Activated naive CD8-positive, alpha-beta T cell treated with anti-CD3 and anti-CD28 coated beads for 36 hours (primary cell): ENCODE results near the gene HDGFL2. TPM values are rescaled to one million over a fixed set of nuclear protein-coding genes. Genes with fewer than 3 reads are reported as not detected.
"Not testable (repeated sequence)": the region's sequence is repeated elsewhere in the genome, so short reads cannot be mapped to it uniquely, and the experiment has no call there.

Source experiments
- DNase-seq: peaks from one replicate; pipeline ENCODE4 v3.0.0; 2021
- H3K27ac Mint-ChIP-seq: one replicate; pipeline ENCODE4 v1.8.0; 2022; ENCODE audit warnings: mild to moderate bottlenecking, moderate library complexity, mixed read lengths
- H3K27me3 Mint-ChIP-seq: one replicate; pipeline ENCODE4 v1.8.0; 2022; ENCODE audit warnings: mild to moderate bottlenecking, mixed read lengths
- H3K36me3 Mint-ChIP-seq: one replicate; pipeline ENCODE4 v1.8.0; 2021; ENCODE audit warnings: mild to moderate bottlenecking, mixed read lengths
- H3K4me1 Mint-ChIP-seq: one replicate; pipeline ENCODE4 v1.8.0; 2021; ENCODE audit warnings: mixed read lengths
- H3K4me3 Mint-ChIP-seq: one replicate; pipeline ENCODE4 v1.8.0; 2022; ENCODE audit warnings: mild to moderate bottlenecking, moderate library complexity, mixed read lengths
- H3K9me3 Mint-ChIP-seq: one replicate; pipeline ENCODE4 v1.8.0; 2022; ENCODE audit warnings: mixed read lengths
- total RNA-seq, 2 experiments: library from RNA; stranded (reverse); gene quantifications; one replicate each; pipeline ENCODE4 v1.2.3, GENCODE V29; 2021

The HDGFL2 gene
- total RNA-seq, 2 experiments from 2014 or later, result 45.5 to 47.0 TPM

GRCh38 chr19:4521888-4522242 lies 49.8 kb downstream of the HDGFL2 start:
- no peak for DNase-seq
- H3K36me3 Mint-ChIP-seq, result no peaks in the 10 kb centered on the region
- H3K4me3 Mint-ChIP-seq, result no peak overlapping the region
- no peak overlapping the region for H3K27ac Mint-ChIP-seq
- H3K9me3 Mint-ChIP-seq, result no peaks in the 10 kb centered on the region
- H3K4me1 Mint-ChIP-seq, result no peaks in the 10 kb centered on the region
- peaks cover 4% of the 10 kb centered on the region for H3K27me3 Mint-ChIP-seq

GRCh38 chr19:4522291-4523002 lies 50.4 kb downstream of the HDGFL2 start:
- no peaks in the 10 kb centered on the region for H3K36me3 Mint-ChIP-seq
- H3K4me3 Mint-ChIP-seq, result no peak overlapping the region
- H3K9me3 Mint-ChIP-seq, result no peaks in the 10 kb centered on the region
- DNase-seq, result no peak
- H3K4me1 Mint-ChIP-seq, result no peaks in the 10 kb centered on the region
- H3K27me3 Mint-ChIP-seq, result peaks cover 4% of the 10 kb centered on the region
- no peak overlapping the region for H3K27ac Mint-ChIP-seq

GRCh38 chr19:4523306-4524110 lies 51.4 kb downstream of the HDGFL2 start:
- Mint-ChIP-seq H3K4me3 (no peak overlapping the region), H3K27me3 (peaks cover 4% of the 10 kb centered on the region), H3K36me3 (no peaks in the 10 kb centered on the region), H3K27ac (no peak overlapping the region), H3K4me1 (no peaks in the 10 kb centered on the region), H3K9me3 (no peaks in the 10 kb centered on the region)
- no peak for DNase-seq

GRCh38 chr19:4524808-4525562 lies 52.9 kb downstream of the HDGFL2 start:
- no peaks in the 10 kb centered on the region for H3K36me3 Mint-ChIP-seq
- no peak overlapping the region for H3K27ac Mint-ChIP-seq
- H3K27me3 Mint-ChIP-seq, result no peaks in the 10 kb centered on the region
- H3K9me3 Mint-ChIP-seq, result no peaks in the 10 kb centered on the region
- H3K4me3 Mint-ChIP-seq, result no peak overlapping the region
- DNase-seq, result peak; percentile 69
- no peaks in the 10 kb centered on the region for H3K4me1 Mint-ChIP-seq

- Mint-ChIP-seq H3K4me1 (no peaks in the 10 kb centered on the region), H3K36me3 (no peaks in the 10 kb centered on the region), H3K27me3 (no peaks in the 10 kb centered on the region), H3K4me3 (no peak overlapping the region), H3K27ac (no peak overlapping the region), H3K9me3 (no peaks in the 10 kb centered on the region)
- no peak for DNase-seq
Measured at GRCh38 chr19:4525563-4526002, 53.5 kb downstream of the HDGFL2 start.

- H3K27me3 Mint-ChIP-seq, DNase-seq, H3K4me3 Mint-ChIP-seq, H3K27ac Mint-ChIP-seq, H3K9me3 Mint-ChIP-seq, H3K4me1 Mint-ChIP-seq, H3K36me3 Mint-ChIP-seq: not testable (repeated sequence)
Measured at GRCh38 chr19:4527377-4527776, 55.3 kb downstream of the HDGFL2 start.

- Mint-ChIP-seq H3K4me3 (no peak overlapping the region), H3K9me3 (no peaks in the 10 kb centered on the region), H3K27ac (no peak overlapping the region), H3K27me3 (no peaks in the 10 kb centered on the region), H3K4me1 (no peaks in the 10 kb centered on the region), H3K36me3 (no peaks in the 10 kb centered on the region)
- DNase-seq, result no peak
Measured at GRCh38 chr19:4528843-4529242, 56.7 kb downstream of the HDGFL2 start.

DNA sequence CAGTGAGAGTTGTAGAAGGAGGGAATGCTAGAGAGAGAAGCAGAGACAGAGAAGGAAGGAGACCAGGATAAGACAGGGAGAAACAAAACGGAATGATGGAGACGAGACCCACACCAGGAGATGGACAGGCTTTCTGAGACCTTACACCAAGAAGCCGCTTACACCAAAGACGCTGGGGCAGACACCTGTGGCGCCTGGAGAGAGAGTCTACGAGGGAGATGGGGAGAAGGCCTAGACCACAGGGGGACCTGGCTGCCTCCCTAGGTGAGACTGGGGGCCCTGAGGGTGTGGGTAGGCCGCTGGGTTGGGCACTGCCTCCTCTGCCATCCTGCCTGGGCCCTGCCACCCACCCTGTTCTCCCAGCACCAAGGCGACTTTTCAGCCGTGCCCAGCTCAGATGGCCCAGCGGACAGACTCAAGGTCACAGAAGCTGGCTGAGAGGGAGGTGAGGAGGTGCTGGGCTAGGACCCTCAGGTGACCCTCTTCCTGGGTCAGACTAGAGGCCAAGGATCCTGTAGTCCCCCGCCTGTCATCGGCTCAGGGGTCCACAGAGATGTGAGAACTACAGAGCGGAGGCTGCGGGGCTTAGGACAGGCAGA lies 57.9 kb downstream of the HDGFL2 start:
- Mint-ChIP-seq H3K36me3 (no peaks in the 10 kb centered on the region), H3K4me3 (no peak overlapping the region), H3K27ac (no peak overlapping the region), H3K27me3 (peaks cover 2% of the 10 kb centered on the region), H3K9me3 (no peaks in the 10 kb centered on the region), H3K4me1 (no peaks in the 10 kb centered on the region)
- no peak for DNase-seq

- peaks cover 5% of the 10 kb centered on the region for H3K4me1 Mint-ChIP-seq
- no peak for DNase-seq
- H3K9me3 Mint-ChIP-seq, result no peaks in the 10 kb centered on the region
- no peaks in the 10 kb centered on the region for H3K36me3 Mint-ChIP-seq
- H3K4me3 Mint-ChIP-seq, result no peak overlapping the region
- H3K27me3 Mint-ChIP-seq, result peaks cover 8% of the 10 kb centered on the region
- H3K27ac Mint-ChIP-seq, result no peak overlapping the region
Measured at GRCh38 chr19:4531562-4532165, 59.6 kb downstream of the HDGFL2 start.

- no peak overlapping the region for H3K27ac Mint-ChIP-seq
- peaks cover 11% of the 10 kb centered on the region for H3K27me3 Mint-ChIP-seq
- H3K4me3 Mint-ChIP-seq, result no peak overlapping the region
- H3K4me1 Mint-ChIP-seq, result peaks cover 5% of the 10 kb centered on the region
- no peaks in the 10 kb centered on the region for H3K9me3 Mint-ChIP-seq
- DNase-seq, result no peak
- H3K36me3 Mint-ChIP-seq, result no peaks in the 10 kb centered on the region
Measured at GRCh38 chr19:4533334-4533733, 61.2 kb downstream of the HDGFL2 start.

DNA sequence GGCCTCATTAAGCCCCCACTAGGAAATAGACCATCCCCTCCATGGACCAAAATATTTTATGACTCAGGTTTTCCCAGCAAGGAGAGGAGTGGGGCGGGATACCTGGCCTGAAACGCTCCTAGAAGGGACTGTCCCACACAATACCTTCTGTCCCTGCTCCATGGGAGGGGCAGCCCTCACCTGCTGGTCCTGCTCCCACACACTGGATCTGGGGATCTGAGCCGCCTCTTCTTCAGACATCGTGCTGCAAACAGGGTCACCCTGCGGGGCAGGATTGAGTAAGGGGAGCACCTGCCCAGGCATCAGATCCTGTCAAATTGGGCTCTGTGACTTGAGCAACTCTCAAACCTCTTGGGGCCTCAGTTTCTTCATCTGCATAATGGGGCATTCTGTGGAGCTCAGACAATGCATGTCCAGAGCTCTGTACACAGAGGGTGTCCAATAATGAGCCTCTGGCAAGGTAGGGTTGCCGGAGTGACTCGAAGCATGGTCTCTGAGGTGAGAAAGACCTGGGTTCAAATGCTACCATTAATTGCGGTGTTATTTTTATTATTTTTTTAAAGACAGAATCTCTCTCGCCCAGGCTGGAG lies 61.8 kb downstream of the HDGFL2 start:
- no peak for DNase-seq
- Mint-ChIP-seq H3K27ac (no peak overlapping the region), H3K4me1 (peaks cover 5% of the 10 kb centered on the region), H3K4me3 (no peak overlapping the region), H3K36me3 (no peaks in the 10 kb centered on the region), H3K9me3 (no peaks in the 10 kb centered on the region), H3K27me3 (peaks cover 13% of the 10 kb centered on the region)

DNA sequence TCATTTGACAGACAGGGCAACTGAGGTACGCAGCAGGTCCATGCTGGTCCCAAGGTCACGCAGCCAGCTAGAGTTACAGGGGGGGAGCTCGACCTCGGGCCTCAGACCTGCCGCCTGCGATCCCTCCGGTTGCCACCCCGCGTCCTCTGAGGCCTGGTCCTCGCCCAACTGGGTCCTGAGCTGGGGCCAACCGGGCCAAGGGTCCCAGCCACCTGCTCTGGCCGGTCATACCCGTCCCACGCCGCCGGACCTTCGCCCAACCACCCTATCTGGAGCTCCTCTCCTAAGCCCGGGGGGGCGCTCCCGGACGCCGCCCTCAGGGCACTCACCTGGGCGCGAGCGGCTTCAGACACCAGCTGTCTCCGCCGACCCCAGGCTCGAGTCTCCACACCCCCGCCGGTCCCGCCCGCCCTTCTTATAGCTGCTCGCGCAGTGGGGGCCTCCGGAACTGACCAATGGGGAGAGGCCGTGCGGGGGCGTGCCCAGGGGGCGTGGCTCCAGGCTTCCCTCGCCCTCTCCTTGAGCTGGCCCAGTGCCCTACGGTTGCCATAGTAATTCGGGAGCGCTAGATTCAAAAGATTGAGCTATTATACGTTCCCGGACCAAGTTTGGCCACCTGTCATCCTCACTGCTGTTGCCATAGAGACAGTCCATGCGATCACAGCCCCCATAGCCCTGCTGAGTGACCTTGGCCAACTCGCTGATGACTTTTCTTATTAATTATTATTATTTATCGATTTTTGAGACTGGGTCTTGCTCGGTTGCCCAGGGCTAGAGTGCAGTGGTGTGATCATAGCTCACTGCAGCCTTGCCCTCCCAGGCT lies 63.0 kb downstream of the HDGFL2 start, which contains the start of gene PLIN5:
Gene PLIN5, minus strand, starts transcription at position 389 of the 823 bp plus-strand sequence. CDS start 1,150 bp downstream, outside the sequence.
- Mint-ChIP-seq H3K27ac (no peak within 1 kb of the TSS), H3K27me3 (peaks cover 23% of the 10 kb centered on the region), H3K4me3 (no peak within 1 kb of the TSS), H3K36me3 (no peaks in the 10 kb centered on the region), H3K4me1 (peaks cover 9% of the 10 kb centered on the region), H3K9me3 (no peaks in the 10 kb centered on the region)
- DNase-seq, result peak; percentile 69

DNA sequence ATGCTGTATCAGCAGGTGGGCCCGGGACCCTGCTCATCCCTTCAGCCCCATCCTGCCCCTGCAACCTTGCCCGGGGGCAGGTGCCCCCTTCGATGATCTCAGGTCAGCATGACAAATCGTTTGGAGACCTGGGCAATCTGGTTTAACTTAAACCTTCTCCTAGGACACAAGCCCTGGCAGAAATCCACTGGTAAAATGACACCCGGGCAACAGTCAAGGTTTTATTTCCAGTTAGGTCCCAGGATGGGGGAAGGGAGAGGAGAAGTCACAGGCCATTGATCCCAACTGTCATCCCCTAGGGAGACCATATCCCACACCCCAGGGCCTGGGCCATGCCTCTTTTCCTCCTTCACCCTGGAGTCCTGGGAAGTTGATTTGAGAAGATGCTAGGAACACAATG lies 64.7 kb downstream of the HDGFL2 start:
- Mint-ChIP-seq H3K4me3 (no peak overlapping the region), H3K4me1 (peaks cover 11% of the 10 kb centered on the region), H3K9me3 (no peaks in the 10 kb centered on the region), H3K27me3 (peaks cover 25% of the 10 kb centered on the region), H3K27ac (no peak overlapping the region), H3K36me3 (no peaks in the 10 kb centered on the region)
- no peak for DNase-seq
